Measurements from ENCODE around the gene SLC8A1.

DNA sequence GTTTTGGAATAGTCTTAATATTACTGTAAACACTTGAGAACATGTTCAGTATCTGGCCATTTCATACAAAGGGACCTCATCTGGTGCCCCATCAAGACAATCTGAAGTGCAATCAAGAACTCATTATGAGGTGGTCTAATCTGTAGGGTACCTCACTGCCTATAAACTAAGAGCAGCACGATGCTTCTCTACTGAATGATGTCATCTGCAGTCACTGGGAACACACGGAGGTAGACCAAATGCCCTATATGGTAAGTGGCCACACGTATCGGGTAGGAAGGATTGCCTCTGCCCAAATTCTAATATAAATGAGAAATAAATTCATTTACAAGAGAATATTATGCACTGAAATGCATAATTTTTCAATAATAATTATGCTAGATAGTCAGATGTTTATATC is 90.4 kb downstream of the SLC8A1 start:
- TF ChIP-seq, protein P1, sequence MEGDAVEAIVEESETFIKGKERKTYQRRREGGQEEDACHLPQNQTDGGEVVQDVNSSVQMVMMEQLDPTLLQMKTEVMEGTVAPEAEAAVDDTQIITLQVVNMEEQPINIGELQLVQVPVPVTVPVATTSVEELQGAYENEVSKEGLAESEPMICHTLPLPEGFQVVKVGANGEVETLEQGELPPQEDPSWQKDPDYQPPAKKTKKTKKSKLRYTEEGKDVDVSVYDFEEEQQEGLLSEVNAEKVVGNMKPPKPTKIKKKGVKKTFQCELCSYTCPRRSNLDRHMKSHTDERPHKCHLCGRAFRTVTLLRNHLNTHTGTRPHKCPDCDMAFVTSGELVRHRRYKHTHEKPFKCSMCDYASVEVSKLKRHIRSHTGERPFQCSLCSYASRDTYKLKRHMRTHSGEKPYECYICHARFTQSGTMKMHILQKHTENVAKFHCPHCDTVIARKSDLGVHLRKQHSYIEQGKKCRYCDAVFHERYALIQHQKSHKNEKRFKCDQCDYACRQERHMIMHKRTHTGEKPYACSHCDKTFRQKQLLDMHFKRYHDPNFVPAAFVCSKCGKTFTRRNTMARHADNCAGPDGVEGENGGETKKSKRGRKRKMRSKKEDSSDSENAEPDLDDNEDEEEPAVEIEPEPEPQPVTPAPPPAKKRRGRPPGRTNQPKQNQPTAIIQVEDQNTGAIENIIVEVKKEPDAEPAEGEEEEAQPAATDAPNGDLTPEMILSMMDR (IDR thresholded peaks at IDR 0.05; ENCODE audit: borderline replicate concordance, extremely low read depth, low read length, poor library complexity, severe bottlenecking), result no peak
- no peak for TF ChIP-seq EZH2 (IDR thresholded peaks at IDR 0.05; ENCODE audit: borderline replicate concordance, low read depth, low read length, severe bottlenecking)
